ENCODE data around the gene ATAD3C. TPM values are rescaled to one million over a fixed set of nuclear protein-coding genes. Genes with fewer than 3 reads are reported as not detected.

The ATAD3C gene
- total RNA-seq, 3 donors from 2014 or later (not counting 1 experiment from before 2014, with no cell fraction given): 0.13 to 2.2 (median 1.5) TPM

GRCh38 chr1:1425753-1426495, 23.6 kb upstream of the ATAD3C start:
- no peak for TF ChIP-seq CTCF (IDR thresholded peaks at IDR 0.05)

GRCh38 chr1:1426496-1427105, 22.9 kb upstream of the ATAD3C start:
- no peaks in the 10 kb centered on the region for H3K4me1 Mint-ChIP-seq
- Histone ChIP-seq H3K27me3 (ENCODE audit: control insufficient read depth, insufficient read depth, low read length) (peaks cover 2% of the 10 kb centered on the region), H3K27ac (ENCODE audit: low read length) (no peak overlapping the region), H3K9me3 (ENCODE audit: control insufficient read depth, insufficient read depth, low read length) (no peaks in the 10 kb centered on the region), H3K4me3 (ENCODE audit: low read length) (no peak overlapping the region), H3K4me1 (ENCODE audit: control insufficient read depth, insufficient read depth, low read length) (no peaks in the 10 kb centered on the region), H3K36me3 (ENCODE audit: control insufficient read depth, insufficient read depth, low read length) (no peaks in the 10 kb centered on the region)
- H3K27ac Mint-ChIP-seq: no peak overlapping the region
- no peak for TF ChIP-seq CTCF (IDR thresholded peaks at IDR 0.05)
- WGBS (ENCODE audit: insufficient coverage): 21% methylated on average over 18 of the region's 19 CpGs
- intact Hi-C loops (cut with micrococcal nuclease): no loop called here
- no peaks in the 10 kb centered on the region for H3K9me3 Mint-ChIP-seq
- no peaks in the 10 kb centered on the region for H3K36me3 Mint-ChIP-seq
- no peak overlapping the region for H3K4me3 Mint-ChIP-seq
- DNase-seq: no peak
- H3K27me3 Mint-ChIP-seq (ENCODE audit: low read depth in 2 of 2): peaks cover 7 to 24% of the 10 kb centered on the region in 2 donors
- ATAC-seq: peak in 2 of 3 donors; percentile 24 to 35

More at GRCh38 chr1:1425753-1426495, 23.6 kb upstream of the ATAD3C start:
- peaks cover 7 to 24% of the 10 kb centered on the region in 2 donors for H3K27me3 Mint-ChIP-seq (ENCODE audit: low read depth in 2 of 2)
- 49% methylated on average over 33 of the region's 33 CpGs for WGBS (ENCODE audit: insufficient coverage)
- peaks cover 2% of the 10 kb centered on the region for H3K27me3 ChIP-seq (ENCODE audit: control insufficient read depth, insufficient read depth, low read length)
- H3K36me3 Mint-ChIP-seq: no peaks in the 10 kb centered on the region
- DNase-seq: no peak
- no peaks in the 10 kb centered on the region for H3K36me3 ChIP-seq (ENCODE audit: control insufficient read depth, insufficient read depth, low read length)
- H3K4me1 ChIP-seq (ENCODE audit: control insufficient read depth, insufficient read depth, low read length): no peaks in the 10 kb centered on the region
- H3K9me3 ChIP-seq (ENCODE audit: control insufficient read depth, insufficient read depth, low read length): no peaks in the 10 kb centered on the region
- H3K27ac ChIP-seq (ENCODE audit: low read length): no peak overlapping the region
- no peak for ATAC-seq
- H3K4me3 Mint-ChIP-seq: no peak overlapping the region
- H3K9me3 Mint-ChIP-seq: no peaks in the 10 kb centered on the region
- no peak overlapping the region for H3K27ac Mint-ChIP-seq
- H3K4me1 Mint-ChIP-seq: no peaks in the 10 kb centered on the region
- intact Hi-C loops (cut with micrococcal nuclease): no loop called here
- no peak overlapping the region for H3K4me3 ChIP-seq (ENCODE audit: low read length)

GRCh38 chr1:1427106-1427819, 22.2 kb upstream of the ATAD3C start:
- Histone ChIP-seq H3K9me3 (ENCODE audit: control insufficient read depth, insufficient read depth, low read length) (no peaks in the 10 kb centered on the region), H3K4me3 (ENCODE audit: low read length) (no peak overlapping the region), H3K27ac (ENCODE audit: low read length) (no peak overlapping the region), H3K4me1 (ENCODE audit: control insufficient read depth, insufficient read depth, low read length) (no peaks in the 10 kb centered on the region), H3K36me3 (ENCODE audit: control insufficient read depth, insufficient read depth, low read length) (no peaks in the 10 kb centered on the region), H3K27me3 (ENCODE audit: control insufficient read depth, insufficient read depth, low read length) (peaks cover 2% of the 10 kb centered on the region)
- H3K4me3 Mint-ChIP-seq: no peak overlapping the region
- 6% methylated on average over 61 of the region's 66 CpGs for WGBS (ENCODE audit: insufficient coverage)
- H3K9me3 Mint-ChIP-seq: no peaks in the 10 kb centered on the region
- intact Hi-C loops (cut with micrococcal nuclease): no loop called here
- H3K4me1 Mint-ChIP-seq: no peaks in the 10 kb centered on the region
- H3K27me3 Mint-ChIP-seq (ENCODE audit: low read depth in 2 of 2): peaks cover 7 to 21% of the 10 kb centered on the region in 2 donors
- H3K27ac Mint-ChIP-seq: no peak overlapping the region
- DNase-seq: peak in 1 of 2 donors; percentile 29
- ATAC-seq: peak in 2 of 3 donors; percentile 50 to 62
- H3K36me3 Mint-ChIP-seq: no peaks in the 10 kb centered on the region
- TF ChIP-seq CTCF (IDR thresholded peaks at IDR 0.05): no peak

Data from natural killer cell (primary cell).